ENCODE results near the gene PABPN1L.

DNA sequence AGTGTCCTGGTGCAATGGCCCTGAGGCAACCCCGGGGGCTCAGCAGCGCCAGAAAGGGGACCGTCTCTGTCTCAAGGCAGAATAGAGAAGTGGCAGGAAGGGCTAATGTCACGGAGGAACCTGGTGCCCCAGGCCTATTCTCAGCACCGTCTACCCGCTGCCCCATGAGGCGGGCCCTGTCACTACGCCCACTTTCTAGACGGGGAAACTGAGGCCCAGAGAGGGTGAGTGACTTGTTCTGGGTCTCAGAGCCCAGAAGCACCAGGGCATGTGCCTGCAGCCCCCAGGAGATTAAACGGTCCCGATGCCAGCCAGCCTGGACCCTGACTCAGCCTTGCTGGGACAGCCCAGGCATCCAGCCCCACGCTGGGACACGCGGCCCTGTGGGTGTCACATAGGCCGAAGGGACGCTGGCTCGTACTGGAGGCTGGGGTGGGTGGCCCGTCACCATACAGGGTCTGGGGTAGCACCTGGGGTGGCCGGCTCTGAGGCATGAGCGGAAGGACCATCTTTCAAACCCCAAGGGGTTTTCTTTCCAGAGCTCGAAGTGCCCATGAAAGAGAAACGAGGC, 40.2 kb upstream of the PABPN1L start:
- TF ChIP-seq PYGO2 (tag; IDR thresholded peaks at IDR 0.05) = no peak
- TF ChIP-seq HES1 (IDR thresholded peaks at IDR 0.05; ENCODE audit: low read depth) = no peak
- no peak for TF ChIP-seq ZNF589 (CRISPR knock-in tag; IDR thresholded peaks at IDR 0.05; ENCODE audit: low read depth)
- no peak for TF ChIP-seq MBD2 (IDR thresholded peaks at IDR 0.05; ENCODE audit: borderline replicate concordance, low read depth)
- no peak for TF ChIP-seq MAZ (CRISPR knock-in tag; conservative IDR thresholded peaks at IDR 0.05 in 1 of 2, IDR thresholded peaks at IDR 0.05 in 1 of 2)
- TF ChIP-seq ARID3B (CRISPR knock-in tag; IDR thresholded peaks at IDR 0.05; ENCODE audit: borderline replicate concordance) = no peak

All from K562 (cell line).